Neural cell (in vitro differentiated cells): ENCODE results near the gene AFTPH. TPM values are rescaled to one million over a fixed set of nuclear protein-coding genes. Genes with fewer than 3 reads are reported as not detected.

Source experiments
- H2AFZ ChIP-seq: fragments of 200-600, 300-800 bp; sonication (generic), shearing (Covaris generic); 2 replicates; pipeline ENCODE4 v1.6.0; 2014; ENCODE audit warnings: low read depth, mild to moderate bottlenecking, antibody characterized with exemption, low read length, moderate library complexity
- H3F3A ChIP-seq: fragments of 200-600 bp; shearing (Covaris generic); 2 replicates; pipeline ENCODE4 v1.6.1; 2016; ENCODE audit warnings: mild to moderate bottlenecking, moderate library complexity, mixed read lengths, antibody characterized with exemption, low read length; ENCODE audit not compliant: insufficient read depth, poor library complexity, severe bottlenecking
- H3K27ac ChIP-seq: fragments of 200-600, 300-800 bp; sonication (generic), shearing (Covaris generic); 2 replicates; pipeline ENCODE4 v1.5.1; 2014; ENCODE audit warnings: mild to moderate bottlenecking, low read length, moderate library complexity
- H3K27me3 ChIP-seq: fragments of 300-800, 200-600 bp; sonication (generic), shearing (Covaris generic); 2 replicates; pipeline ENCODE4 v1.6.0; 2014; ENCODE audit warnings: mild to moderate bottlenecking, low read depth, low read length, moderate library complexity; ENCODE audit not compliant: insufficient read depth
- H3K36me3 ChIP-seq: fragments of 300-800, 200-600 bp; sonication (generic), shearing (Covaris generic); 2 replicates; pipeline ENCODE4 v1.5.1; 2014; ENCODE audit warnings: mild to moderate bottlenecking, antibody characterized with exemption, low read length, moderate library complexity; ENCODE audit not compliant: insufficient read depth
- H3K4me2 ChIP-seq: fragments of 300-800, 200-600 bp; sonication (generic), shearing (Covaris generic); 2 replicates; pipeline ENCODE4 v1.6.0; 2014; ENCODE audit warnings: mild to moderate bottlenecking, low read length
- H3K4me3 ChIP-seq: fragments of 300-800, 200-600 bp; sonication (generic), shearing (Covaris generic); 2 replicates; pipeline ENCODE4 v1.5.1; 2014; ENCODE audit warnings: mild to moderate bottlenecking, low read length, moderate library complexity
- H3K79me2 ChIP-seq: fragments of 200-600 bp; shearing (Covaris generic); replicated peaks from 2 replicates; pipeline ENCODE4 v1.6.0; 2014; ENCODE audit warnings: mild to moderate bottlenecking, low read length, moderate library complexity; ENCODE audit not compliant: insufficient read depth
- H3K9ac ChIP-seq: fragments of 300-800, 200-600 bp; sonication (generic), shearing (Covaris generic); 2 replicates; pipeline ENCODE4 v1.6.1; 2016; ENCODE audit warnings: mild to moderate bottlenecking, low read length, mixed read lengths
- H3K9me2 ChIP-seq: fragments of 200-600 bp; shearing (Covaris generic); 2 replicates; pipeline ENCODE4 v1.6.1; 2016; ENCODE audit warnings: mild to moderate bottlenecking, low read length, mixed read lengths; ENCODE audit not compliant: insufficient read depth
- H3K9me3 ChIP-seq: fragments of 200-600, 300-800 bp; sonication (generic), shearing (Covaris generic); 2 replicates; pipeline ENCODE4 v1.6.1; 2016; ENCODE audit warnings: mild to moderate bottlenecking, mixed run types, low read length, moderate library complexity, mixed read lengths
- H4K20me1 ChIP-seq: fragments of 200-600 bp; shearing (Covaris generic); 2 replicates; pipeline ENCODE4 v1.6.1; 2016; ENCODE audit warnings: mild to moderate bottlenecking, mixed run types; ENCODE audit not compliant: insufficient read depth
- CTCF ChIP-seq: fragments of 450-650 bp; IDR thresholded peaks from 2 replicates; pipeline ENCODE4 v1.5.1; 2014; ENCODE audit warnings: antibody characterized with exemption, mild to moderate bottlenecking, moderate library complexity; ENCODE audit not compliant: poor library complexity, severe bottlenecking
- EP300 ChIP-seq: fragments of 450-650 bp; conservative IDR thresholded peaks from 2 replicates; pipeline ENCODE4 v1.6.1; 2014; ENCODE audit warnings: antibody characterized with exemption, mild to moderate bottlenecking, moderate library complexity; ENCODE audit not compliant: poor library complexity, severe bottlenecking
- EZH2 ChIP-seq: fragments of 200-600, 300-800 bp; shearing (Covaris generic), sonication (generic); IDR thresholded peaks from 2 replicates; pipeline ENCODE4 v1.6.1; 2014; ENCODE audit warnings: antibody characterized with exemption, low read length, borderline replicate concordance, mild to moderate bottlenecking; ENCODE audit not compliant: insufficient read depth, poor library complexity, severe bottlenecking
- MXI1 ChIP-seq: fragments of 450-650 bp; conservative IDR thresholded peaks from 2 replicates; pipeline ENCODE4 v1.6.1; 2014; ENCODE audit warnings: antibody characterized with exemption, mild to moderate bottlenecking; ENCODE audit not compliant: poor library complexity, severe bottlenecking
- POLR2AphosphoS5 ChIP-seq: IDR thresholded peaks from 2 replicates; pipeline ENCODE4 v1.6.1; 2012
- RAD21 ChIP-seq: fragments of 450-650 bp; conservative IDR thresholded peaks from 2 replicates; pipeline ENCODE4 v1.6.1; 2014; ENCODE audit warnings: antibody characterized with exemption, mild to moderate bottlenecking, moderate library complexity
- REST ChIP-seq: IDR thresholded peaks from 2 replicates; pipeline ENCODE4 v1.6.1; 2012; ENCODE audit warnings: borderline replicate concordance
- SMC3 ChIP-seq: fragments of 450-650 bp; conservative IDR thresholded peaks from 2 replicates; pipeline ENCODE4 v1.6.1; 2014; ENCODE audit warnings: antibody characterized with exemption, mild to moderate bottlenecking, moderate library complexity; ENCODE audit not compliant: poor library complexity
- TAF1 ChIP-seq: IDR thresholded peaks from 2 replicates; pipeline ENCODE4 v1.6.1; 2012; ENCODE audit warnings: low read depth
- polyA plus RNA-seq: library from polyadenylated mRNA; depleted of rRNA; stranded (reverse); fragments of >200 nt; gene quantifications from 2 replicates; pipeline ENCODE4 v1.2.3, GENCODE V29; 2014

Gene AFTPH
- polyA plus RNA-seq, 1 donor from 2014 or later, result 63.0 TPM

- Histone ChIP-seq H3K9me2 (no peaks in the 10 kb centered on the region), H4K20me1 (no peaks in the 10 kb centered on the region), H3K79me2 (no peaks in the 10 kb centered on the region), H3K4me3 (no peak overlapping the region), H3K27me3 (no peaks in the 10 kb centered on the region), H3K36me3 (no peaks in the 10 kb centered on the region), H3F3A (no peaks in the 10 kb centered on the region), H3K27ac (no peak overlapping the region), H3K9ac (no peak overlapping the region), H3K9me3 (no peaks in the 10 kb centered on the region), H2AFZ (no peak overlapping the region), H3K4me2 (no peak overlapping the region)
- TF ChIP-seq RAD21, result no peak
- no peak for TF ChIP-seq MXI1
- TF ChIP-seq TAF1, result no peak
- TF ChIP-seq SMC3, result no peak
- TF ChIP-seq POLR2AphosphoS5, result no peak
- no peak for TF ChIP-seq EZH2
- no peak for TF ChIP-seq REST
- no peak for TF ChIP-seq CTCF
- TF ChIP-seq EP300, result no peak
These were observed 31.3 kb upstream of the AFTPH start for GRCh38 chr2:64492821-64493220.

- Histone ChIP-seq H3K9me3 (no peaks in the 10 kb centered on the region), H3K27me3 (no peaks in the 10 kb centered on the region), H4K20me1 (no peaks in the 10 kb centered on the region), H3K9me2 (no peaks in the 10 kb centered on the region), H3K9ac (no peak overlapping the region), H3F3A (no peaks in the 10 kb centered on the region), H2AFZ (no peak overlapping the region), H3K4me3 (no peak overlapping the region), H3K27ac (no peak overlapping the region), H3K4me2 (no peak overlapping the region), H3K36me3 (no peaks in the 10 kb centered on the region), H3K79me2 (no peaks in the 10 kb centered on the region)
- TF ChIP-seq MXI1 (no peak), SMC3 (no peak), POLR2AphosphoS5 (no peak), EZH2 (no peak), CTCF (no peak), RAD21 (no peak)
These were observed 30.3 kb upstream of the AFTPH start for GRCh38 chr2:64493788-64494187.
